HEK293T (cell line): ENCODE results near the gene TPSD1.

Experiments
- CTCF ChIA-PET: fragments of 350-600 bp; formaldehyde crosslinking; extraction: SDS; loops from one replicate; lab custom pipeline; 2021; ENCODE audit warnings: antibody characterized with exemption, inconsistent platforms; lab: Yijun Ruan, JAX
- POLR2A ChIA-PET: fragments of 350-600 bp; formaldehyde crosslinking; extraction: SDS; loops from one replicate; lab custom pipeline; 2020; ENCODE audit warnings: antibody characterized with exemption, inconsistent platforms; lab: Yijun Ruan, JAX
- DNase-seq: peaks from one replicate; pipeline ENCODE4 v3.0.0; 2012; ENCODE audit warnings: mixed read lengths; ENCODE audit errors: extremely low spot score
- ARNT ChIP-seq: fragments of 450-650 bp; IDR thresholded peaks from 2 replicates; pipeline ENCODE4 v1.6.1; 2017; ENCODE audit warnings: mild to moderate bottlenecking
- BHLHE40 ChIP-seq: fragments of 450-650 bp; IDR thresholded peaks from 2 replicates; pipeline ENCODE4 v1.6.1; 2016; ENCODE audit warnings: mild to moderate bottlenecking, moderate library complexity, borderline replicate concordance
- CTBP1 ChIP-seq: fragments of 450-650 bp; IDR thresholded peaks from 2 replicates; pipeline ENCODE4 v1.6.1; 2016; ENCODE audit warnings: borderline replicate concordance
- ELF4 ChIP-seq: fragments of 450-650 bp; IDR thresholded peaks from 2 replicates; pipeline ENCODE4 v1.6.1; 2017; ENCODE audit warnings: antibody characterized with exemption
- FOXA1 ChIP-seq: fragments of 450-650 bp; IDR thresholded peaks from 2 replicates; pipeline ENCODE4 v1.6.1; 2016; ENCODE audit warnings: mild to moderate bottlenecking
- FOXK2 ChIP-seq: fragments of 450-650 bp; IDR thresholded peaks from 2 replicates; pipeline ENCODE4 v1.6.1; 2016; ENCODE audit warnings: mild to moderate bottlenecking
- FOXM1 ChIP-seq: fragments of 450-650 bp; IDR thresholded peaks from 2 replicates; pipeline ENCODE4 v1.6.1; 2017; ENCODE audit warnings: mild to moderate bottlenecking, borderline replicate concordance
- HDGF ChIP-seq: fragments of 450-650 bp; IDR thresholded peaks from 2 replicates; pipeline ENCODE4 v1.6.1; 2017; ENCODE audit warnings: antibody characterized with exemption, borderline replicate concordance
- L3MBTL2 ChIP-seq: fragments of 450-650 bp; conservative IDR thresholded peaks from 2 replicates; pipeline ENCODE4 v1.6.1; 2016; ENCODE audit warnings: mild to moderate bottlenecking
- LEF1 ChIP-seq: fragments of 450-650 bp; IDR thresholded peaks from 2 replicates; pipeline ENCODE4 v1.6.1; 2017; ENCODE audit warnings: mild to moderate bottlenecking, borderline replicate concordance
- NFRKB ChIP-seq: fragments of 450-650 bp; IDR thresholded peaks from 2 replicates; pipeline ENCODE4 v1.6.1; 2016; ENCODE audit warnings: mild to moderate bottlenecking, moderate library complexity
- SP1 ChIP-seq: fragments of 450-650 bp; IDR thresholded peaks from 2 replicates; pipeline ENCODE4 v1.6.1; 2017
- SUZ12 ChIP-seq: fragments of 450-650 bp; IDR thresholded peaks from 2 replicates; pipeline ENCODE4 v1.6.1; 2016; ENCODE audit warnings: mild to moderate bottlenecking
- TARDBP ChIP-seq: fragments of 450-650 bp; IDR thresholded peaks from 2 replicates; pipeline ENCODE4 v1.6.1; 2016
- ZNF384 ChIP-seq: fragments of 450-650 bp; IDR thresholded peaks from 2 replicates; pipeline ENCODE4 v1.6.1; 2016
- TF ChIP-seq, protein P1 (sequence below): fragments of 450-650 bp; IDR thresholded peaks from 2 replicates; pipeline ENCODE4 v1.6.1; 2016

The TPSD1 gene

DNA sequence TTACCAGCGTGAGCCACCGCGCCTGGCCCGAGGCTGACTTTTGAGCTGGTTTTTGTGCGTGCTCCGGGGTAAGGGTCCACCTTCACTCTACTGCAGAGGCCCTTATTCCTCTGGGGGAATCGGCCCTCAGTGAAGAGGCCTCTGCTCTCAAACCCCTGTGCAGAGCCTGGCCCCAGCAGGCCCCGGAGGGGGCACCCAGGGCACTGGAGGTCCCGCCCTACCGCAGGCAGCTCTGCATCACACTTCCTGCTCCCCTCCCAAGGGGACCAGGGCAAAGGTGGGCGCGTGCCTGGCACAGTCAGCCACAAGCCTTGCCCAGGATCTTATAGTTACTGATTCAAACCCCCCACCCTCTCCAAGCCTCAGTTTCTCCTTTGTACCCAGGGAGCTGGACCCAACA lies 50.0 kb downstream of the TPSD1 start:
- TF ChIP-seq HDGF, result no peak
- no peak for TF ChIP-seq FOXK2
- no peak for TF ChIP-seq SUZ12
- no peak for TF ChIP-seq SP1
- TF ChIP-seq, protein P1, sequence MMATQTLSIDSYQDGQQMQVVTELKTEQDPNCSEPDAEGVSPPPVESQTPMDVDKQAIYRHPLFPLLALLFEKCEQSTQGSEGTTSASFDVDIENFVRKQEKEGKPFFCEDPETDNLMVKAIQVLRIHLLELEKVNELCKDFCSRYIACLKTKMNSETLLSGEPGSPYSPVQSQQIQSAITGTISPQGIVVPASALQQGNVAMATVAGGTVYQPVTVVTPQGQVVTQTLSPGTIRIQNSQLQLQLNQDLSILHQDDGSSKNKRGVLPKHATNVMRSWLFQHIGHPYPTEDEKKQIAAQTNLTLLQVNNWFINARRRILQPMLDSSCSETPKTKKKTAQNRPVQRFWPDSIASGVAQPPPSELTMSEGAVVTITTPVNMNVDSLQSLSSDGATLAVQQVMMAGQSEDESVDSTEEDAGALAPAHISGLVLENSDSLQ, result no peak
- no peak for TF ChIP-seq ARNT
- TF ChIP-seq ELF4, result no peak
- TF ChIP-seq FOXA1, result no peak
- no peak for TF ChIP-seq ZNF384
- no peak for TF ChIP-seq L3MBTL2
- TF ChIP-seq LEF1, result no peak
- no peak for TF ChIP-seq BHLHE40
- TF ChIP-seq TARDBP, result no peak
- no peak for TF ChIP-seq FOXM1
- no peak for TF ChIP-seq CTBP1
- TF ChIP-seq NFRKB, result no peak
- DNase-seq, result no peak
- CTCF ChIA-PET, result no interaction called here
- POLR2A ChIA-PET, result interaction anchor here (0.8 to 1.0 kb wide), 2 partner anchors 38 to 41 kb away, joined by 3 read pairs; no protein-coding TSS in a partner anchor

DNA sequence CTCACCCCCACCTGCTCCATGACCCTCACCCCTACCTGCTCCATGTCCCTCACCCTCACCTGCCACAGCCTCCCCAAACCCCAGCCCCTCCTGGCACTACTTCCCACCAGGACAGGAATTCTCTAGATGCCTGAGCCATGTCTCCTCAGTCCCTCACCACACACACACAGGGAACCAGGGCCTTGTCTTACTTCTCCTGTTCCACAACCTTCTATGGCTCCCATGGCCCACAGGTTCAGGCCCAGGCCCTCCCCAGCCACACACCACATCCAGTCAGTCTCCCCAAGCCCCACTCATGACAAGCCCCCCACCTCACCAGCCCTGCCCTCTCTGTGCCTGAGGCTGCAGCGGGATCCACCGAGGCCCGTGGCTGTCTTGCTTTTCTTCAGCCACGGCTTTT lies 50.5 kb downstream of the TPSD1 start:
- no peak for TF ChIP-seq BHLHE40
- TF ChIP-seq TARDBP, result no peak
- TF ChIP-seq HDGF, result no peak
- TF ChIP-seq ZNF384, result no peak
- TF ChIP-seq SUZ12, result no peak
- no peak for TF ChIP-seq FOXA1
- no peak for TF ChIP-seq LEF1
- TF ChIP-seq ELF4, result no peak
- TF ChIP-seq FOXK2, result no peak
- TF ChIP-seq, protein P1, result no peak
- TF ChIP-seq NFRKB, result no peak
- TF ChIP-seq SP1, result no peak
- no peak for TF ChIP-seq FOXM1
- no peak for TF ChIP-seq ARNT
- no peak for TF ChIP-seq L3MBTL2
- TF ChIP-seq CTBP1, result no peak
- DNase-seq, result no peak
- CTCF ChIA-PET, result no interaction called here
- POLR2A ChIA-PET, result interaction anchor here (1.0 kb wide), 1 partner anchor 41 kb away, joined by 3 read pairs; no protein-coding TSS in a partner anchor

DNA sequence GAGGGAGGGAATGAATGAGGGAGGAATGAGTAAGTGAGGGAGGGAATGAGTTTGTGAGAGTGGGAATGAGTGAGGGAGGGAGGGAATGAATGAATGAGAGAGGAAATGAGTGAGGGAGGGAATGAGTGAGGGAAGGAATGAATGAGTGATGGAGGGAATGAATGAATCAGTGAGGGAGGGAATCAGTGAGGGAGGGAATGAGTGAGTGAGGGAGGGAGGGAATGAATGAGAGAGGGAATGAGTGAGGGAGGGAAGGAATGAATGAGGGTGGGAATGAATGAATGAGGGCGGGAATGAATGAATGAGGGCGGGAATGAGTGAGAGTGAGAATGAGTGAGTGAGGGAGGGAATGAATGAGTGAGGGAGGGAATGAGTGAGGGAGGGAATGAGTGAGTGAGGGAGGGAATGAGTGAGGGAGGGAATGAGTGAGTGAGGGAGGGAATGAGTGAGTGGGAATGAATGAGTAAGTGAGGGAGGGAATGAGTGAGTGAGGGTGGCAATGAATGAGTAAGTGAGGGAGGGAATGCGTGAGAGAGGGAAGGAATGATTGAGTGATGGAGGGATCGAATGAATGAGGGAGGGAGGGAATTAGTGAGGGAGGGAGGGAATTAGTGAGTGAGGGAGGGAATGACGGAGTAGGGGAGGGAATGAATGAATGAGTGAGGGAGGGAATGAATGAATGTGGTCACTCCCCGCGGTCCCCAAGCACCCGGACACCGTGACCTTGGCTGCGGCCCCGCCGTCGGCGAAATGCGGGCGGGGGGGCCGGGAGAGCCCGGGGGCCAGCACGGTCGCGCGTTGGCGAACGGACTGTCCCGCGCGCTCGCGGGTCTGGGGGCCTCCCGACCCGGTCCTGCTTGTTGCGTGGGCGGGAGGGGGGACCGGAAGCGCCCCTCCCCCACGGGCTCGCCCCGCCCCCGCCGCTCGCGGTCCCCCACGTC lies 52.4 kb downstream of the TPSD1 start:
- ChIA-PET CTCF (no interaction called here), POLR2A (interaction anchor here (1.0 to 1.2 kb wide), 5 partner anchors 18 to 112 kb away, joined by 3 to 8 read pairs (median 3); partner anchors contain the start of gene UQCC4)
- DNase-seq, result no peak
- TF ChIP-seq, protein P1, result peak; percentile 62; the same call in 1 of the 2 replicates
- TF ChIP-seq ZNF384 (no peak), ARNT (no peak)
